HG03575 (cell line): Measurements from ENCODE around the gene SLC6A17.

Experiments used
- ATAC-seq: cut with Tn5 transposase; IDR thresholded peaks from one replicate; pipeline ENCODE4 v1.9.1; 2021; ENCODE audit not compliant: unreplicated experiment, insufficient number of reproducible peaks, low FRiP score; ENCODE audit errors: extremely low read depth

Gene SLC6A17

GRCh38 chr1:110229348-110230001 is 79.2 kb downstream of the SLC6A17 start:
- ATAC-seq: no peak

- no peak for ATAC-seq
These were observed 80.3 kb downstream of the SLC6A17 start for GRCh38 chr1:110230381-110231199.

- ATAC-seq: no peak
These were observed 83.6 kb downstream of the SLC6A17 start for GRCh38 chr1:110233861-110234260.

- no peak for ATAC-seq
These were observed 84.4 kb downstream of the SLC6A17 start for GRCh38 chr1:110234691-110235090.

- no peak for ATAC-seq
These were observed 85.0 kb downstream of the SLC6A17 start for GRCh38 chr1:110235181-110235833.

GRCh38 chr1:110235834-110236682 is 85.8 kb downstream of the SLC6A17 start:
- no peak for ATAC-seq

GRCh38 chr1:110237386-110238152 is 87.3 kb downstream of the SLC6A17 start:
- ATAC-seq: no peak

GRCh38 chr1:110239441-110240430 is 89.4 kb downstream of the SLC6A17 start:
- ATAC-seq: no peak

GRCh38 chr1:110240476-110241210 is 90.3 kb downstream of the SLC6A17 start:
- no peak for ATAC-seq

GRCh38 chr1:110241516-110241915 is 91.2 kb downstream of the SLC6A17 start:
- ATAC-seq: no peak

- ATAC-seq: no peak
These were observed 91.8 kb downstream of the SLC6A17 start for GRCh38 chr1:110242062-110242461.

GRCh38 chr1:110242731-110243130 is 92.4 kb downstream of the SLC6A17 start:
- no peak for ATAC-seq

- no peak for ATAC-seq
These were observed 92.9 kb downstream of the SLC6A17 start for GRCh38 chr1:110243146-110243545.

- ATAC-seq: no peak
These were observed 93.3 kb downstream of the SLC6A17 start for GRCh38 chr1:110243574-110243973.

GRCh38 chr1:110245876-110246620 is 95.8 kb downstream of the SLC6A17 start:
- ATAC-seq: no peak

GRCh38 chr1:110248746-110249145 is 98.5 kb downstream of the SLC6A17 start:
- ATAC-seq: no peak
